ENCODE results near the gene ACTN1. TPM values are rescaled to one million over a fixed set of nuclear protein-coding genes. Genes with fewer than 3 reads are reported as not detected.

ACTN1 gene
- total RNA-seq, 2 donors from 2014 or later = 106 to 185 TPM

- no peaks in the 10 kb centered on the region for H3K9me3 ChIP-seq
- no peak for DNase-seq
- no peak overlapping the region for H3K4me3 ChIP-seq
- H3K36me3 ChIP-seq = no peaks in the 10 kb centered on the region
- intact Hi-C loops (cut with DNase I) = no loop called here
- no peak for TF ChIP-seq CTCF (IDR thresholded peaks at IDR 0.05)
- H3K9ac ChIP-seq (ENCODE audit: low read depth in 2 of 2, low read length in 2 of 2) = no peak overlapping the region
- no peaks in the 10 kb centered on the region for H3K27me3 ChIP-seq
- H3K4me1 ChIP-seq = peaks cover 35% of the 10 kb centered on the region
- H3K27ac ChIP-seq = no peak overlapping the region
Observed at GRCh38 chr14:68968721-68969120, 10.4 kb downstream of the ACTN1 start.

- no peak for DNase-seq
Observed at GRCh38 chr14:68968051-68968450, 11.1 kb downstream of the ACTN1 start.

GRCh38 chr14:68967459-68967940 lies 11.6 kb downstream of the ACTN1 start:
- H3K9me3 ChIP-seq = no peaks in the 10 kb centered on the region
- peak overlapping the region in 1 of 2 donors; percentile 48 for H3K9ac ChIP-seq (ENCODE audit: low read depth in 2 of 2, low read length in 2 of 2)
- no peak overlapping the region for H3K27ac ChIP-seq
- H3K4me3 ChIP-seq = no peak overlapping the region
- no peaks in the 10 kb centered on the region for H3K36me3 ChIP-seq
- peaks cover 35% of the 10 kb centered on the region for H3K4me1 ChIP-seq
- no peak for TF ChIP-seq CTCF (IDR thresholded peaks at IDR 0.05)
- no peak for DNase-seq
- H3K27me3 ChIP-seq = no peaks in the 10 kb centered on the region
- intact Hi-C loops (cut with DNase I) = no loop called here

More at GRCh38 chr14:68968051-68968450, 11.1 kb downstream of the ACTN1 start:
- no peaks in the 10 kb centered on the region for H3K9me3 ChIP-seq
- no peaks in the 10 kb centered on the region for H3K27me3 ChIP-seq
- H3K36me3 ChIP-seq = no peaks in the 10 kb centered on the region
- peak overlapping the region in 1 of 2 donors; percentile 7 for H3K9ac ChIP-seq (ENCODE audit: low read depth in 2 of 2, low read length in 2 of 2)
- intact Hi-C loops (cut with DNase I) = no loop called here
- H3K4me1 ChIP-seq = peaks cover 35% of the 10 kb centered on the region
- no peak overlapping the region for H3K4me3 ChIP-seq
- TF ChIP-seq CTCF (IDR thresholded peaks at IDR 0.05) = no peak
- H3K27ac ChIP-seq = no peak overlapping the region

GRCh38 chr14:68966872-68967301 lies 12.2 kb downstream of the ACTN1 start:
- H3K36me3 ChIP-seq = no peaks in the 10 kb centered on the region
- peak overlapping the region in 1 of 2 donors; percentile 48 for H3K9ac ChIP-seq (ENCODE audit: low read depth in 2 of 2, low read length in 2 of 2)
- no peaks in the 10 kb centered on the region for H3K27me3 ChIP-seq
- no peak overlapping the region for H3K4me3 ChIP-seq
- intact Hi-C loops (cut with DNase I) = no loop called here
- peak overlapping the region; percentile 7 for H3K27ac ChIP-seq
- no peak for DNase-seq
- TF ChIP-seq CTCF (IDR thresholded peaks at IDR 0.05) = no peak
- peaks cover 35% of the 10 kb centered on the region for H3K4me1 ChIP-seq
- no peaks in the 10 kb centered on the region for H3K9me3 ChIP-seq

GRCh38 chr14:68965261-68965761 lies 13.8 kb downstream of the ACTN1 start:
- no peaks in the 10 kb centered on the region for H3K36me3 ChIP-seq
- TF ChIP-seq CTCF (IDR thresholded peaks at IDR 0.05) = no peak
- peaks cover 35% of the 10 kb centered on the region for H3K4me1 ChIP-seq
- H3K9ac ChIP-seq (ENCODE audit: low read depth in 2 of 2, low read length in 2 of 2) = peak overlapping the region in 1 of 2 donors; percentile 38
- intact Hi-C loops (cut with DNase I) = no loop called here
- H3K9me3 ChIP-seq = no peaks in the 10 kb centered on the region
- H3K4me3 ChIP-seq = no peak overlapping the region
- no peak for DNase-seq
- H3K27me3 ChIP-seq = no peaks in the 10 kb centered on the region
- H3K27ac ChIP-seq = peak overlapping the region; percentile 19
